Limb (tissue), 2 donors: ENCODE measurements around the gene LRRC8B.

Experiments used
- DNase-seq, 2 donors: peaks; one replicate each; pipeline ENCODE4 v3.0.0-alpha.2; 2016; ENCODE audit errors: extremely low spot score in 2 of 2

LRRC8B gene

GRCh38 chr1:89632657-89633247 is 108.1 kb downstream of the LRRC8B start, which contains the start of gene LRRC8C:
Gene LRRC8C (plus strand): TSS chr1:89633120. CDS start chr1:89686474, 53,354 bp downstream.
- DNase-seq = peak; percentile 79 to 91

GRCh38 chr1:89633248-89633799 is 108.7 kb downstream of the LRRC8B start:
- DNase-seq = no peak

DNA sequence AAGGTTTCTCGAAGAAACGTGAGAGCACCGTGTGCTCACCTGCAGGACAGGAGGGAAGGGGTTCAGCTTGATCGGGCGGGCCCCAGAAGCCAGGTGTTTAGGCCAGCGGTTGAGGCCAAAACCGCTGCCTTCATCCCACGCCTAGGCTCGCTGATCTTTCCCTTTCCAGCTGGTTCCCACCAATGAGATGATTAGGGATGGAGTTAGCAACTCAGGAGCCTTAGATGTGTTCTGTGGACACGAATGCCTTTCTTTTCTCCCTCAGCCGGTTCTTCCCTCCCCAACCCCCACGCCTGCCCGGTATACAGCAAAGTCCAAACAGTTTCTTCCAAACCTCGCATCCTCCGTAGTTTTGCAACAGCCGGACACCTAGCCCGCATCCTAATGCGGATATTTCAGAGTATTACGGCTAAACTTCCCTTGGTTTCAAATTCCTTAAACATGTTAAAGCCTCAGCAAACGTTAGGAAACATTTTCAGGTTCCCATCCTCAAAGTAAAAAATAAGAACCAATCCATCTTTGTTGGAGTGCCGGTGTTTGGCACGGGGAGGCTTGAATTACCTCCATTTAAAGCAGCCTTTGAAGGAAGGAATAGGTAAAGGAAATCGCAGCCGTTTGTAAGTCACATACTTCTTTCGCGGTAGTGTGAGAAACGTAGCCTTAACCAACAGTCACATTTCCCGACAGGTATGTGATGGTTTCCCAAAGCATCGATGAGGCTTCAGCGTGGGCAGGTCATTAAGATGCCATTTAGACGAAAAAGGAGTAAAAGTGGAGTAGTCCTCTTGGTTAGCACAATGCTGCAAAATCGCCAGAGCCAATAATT is 109.4 kb downstream of the LRRC8B start:
- peak in 1 of 2 donors; percentile 43 for DNase-seq

GRCh38 chr1:89635825-89636815 is 111.5 kb downstream of the LRRC8B start:
- no peak for DNase-seq

- DNase-seq = no peak
Observed at GRCh38 chr1:89637496-89637895, 112.9 kb downstream of the LRRC8B start.

- no peak for DNase-seq
Observed at GRCh38 chr1:89640440-89640839, 115.8 kb downstream of the LRRC8B start.

- DNase-seq = no peak
Observed at GRCh38 chr1:89641781-89642180, 117.2 kb downstream of the LRRC8B start.

DNA sequence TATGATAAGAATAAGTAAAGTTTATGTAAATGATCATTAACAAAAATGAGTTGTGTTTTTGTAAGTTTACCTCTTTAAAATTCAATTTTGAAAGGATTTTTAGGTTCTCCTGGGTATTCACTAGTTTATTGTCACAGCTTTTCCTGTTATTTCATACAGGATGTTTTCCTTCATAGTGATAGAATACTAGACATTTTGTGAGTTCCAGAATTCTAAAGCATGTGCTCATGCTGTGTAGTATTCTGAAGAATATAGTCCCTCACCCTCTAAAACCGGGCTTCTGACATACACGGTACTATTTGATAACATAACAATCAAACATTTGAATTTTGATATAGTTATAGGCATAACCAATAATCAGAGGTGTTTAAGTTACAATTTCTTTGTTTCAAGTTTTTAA is 118.9 kb downstream of the LRRC8B start:
- DNase-seq = no peak

DNA sequence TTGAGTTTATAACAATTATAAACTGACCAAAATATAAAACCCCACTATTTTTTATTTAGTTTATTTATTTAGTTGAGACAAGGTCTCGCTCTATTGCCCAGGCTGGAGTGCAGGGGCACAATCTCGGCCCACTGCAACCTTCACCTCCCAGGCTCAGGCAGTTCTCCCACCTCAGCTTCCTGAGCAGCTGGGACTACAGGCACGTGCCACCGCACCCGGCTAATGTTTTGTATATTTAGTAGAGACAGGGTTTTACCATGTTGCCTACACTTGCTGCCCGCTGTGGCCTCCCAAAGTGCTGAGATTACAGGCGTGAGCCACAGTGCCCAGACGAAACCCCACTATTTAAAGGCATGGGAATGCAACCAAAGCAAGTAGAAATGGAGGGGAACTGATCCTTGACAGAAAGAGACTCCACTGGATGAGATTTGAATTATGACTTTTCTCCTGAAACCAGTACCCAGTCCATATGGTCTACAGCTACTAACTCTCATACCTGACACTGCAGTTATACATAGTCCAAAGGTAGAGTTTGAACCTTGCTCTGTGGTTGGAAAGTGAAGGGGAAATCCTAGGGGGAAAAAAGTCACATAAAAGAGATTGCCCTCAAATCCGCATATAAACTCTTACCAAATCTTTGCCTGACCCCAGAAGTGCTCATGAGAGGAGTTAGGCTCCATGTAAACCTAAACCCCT is 119.6 kb downstream of the LRRC8B start:
- no peak for DNase-seq

GRCh38 chr1:89646259-89646658 is 121.6 kb downstream of the LRRC8B start:
- no peak for DNase-seq
